K562 (cell line): ENCODE data around the gene DISC1. TPM values are rescaled to one million over a fixed set of nuclear protein-coding genes. Genes with fewer than 3 reads are reported as not detected.

Experiments used
- ATAC-seq: fragments of 200-7000 bp; cut with Tn5 transposase; 3 replicates; pipeline ENCODE4 v1.9.1; 2020; ENCODE audit warnings: moderate library complexity
- BruUV-seq: library from RNA; stranded (reverse); fragments of 400-500 nt; replicated peaks from 2 replicates; lab custom pipeline; 2021; lab: Mats Ljungman, UMichigan
- CTCF ChIA-PET: fragments of 300-600 bp; formaldehyde crosslinking; extraction: SDS; loops from one replicate; lab custom pipeline; 2021; ENCODE audit warnings: low intra/inter-chr PET ratio; lab: Yijun Ruan, JAX
- POLR2A ChIA-PET: fragments of 300-600, 350-650 bp; sonication (Branson Sonifier 250); formaldehyde crosslinking; extraction: SDS; loops from one replicate; lab custom pipeline; 2021; ENCODE audit warnings: antibody characterized with exemption, inconsistent platforms; lab: Yijun Ruan, JAX
- DNase-seq, 4 experiments: peaks; one replicate each; pipeline versions ENCODE4 v3.0.0 to v3.0.0-alpha.2; 2011 to 2018; ENCODE audit warnings: low spot score in 3 of 4, mixed read lengths in 3 of 4; ENCODE audit errors: extremely low read depth in 1 of 4
- FAIRE-seq: peaks from 2 replicates; lab custom pipeline; 2011; peaks lifted over from hg19 to GRCh38; lab: Jason Lieb, UNC
- H2AFZ ChIP-seq: 2 replicates; pipeline ENCODE4 v1.6.0; 2011; ENCODE audit warnings: low read depth, low read length, control low read depth, inconsistent platforms
- H3K27ac ChIP-seq: fragments of 200-600 bp; 3 replicates; pipeline ENCODE4 v1.8.0; 2011; ENCODE audit warnings: low read depth, mild to moderate bottlenecking, control low read depth, inconsistent platforms, low read length, moderate library complexity, mixed read lengths; ENCODE audit errors: extremely low read depth
- H3K27me3 ChIP-seq, 2 experiments: fragments of 300-600 bp in 1 of 2; 2 replicates in 1 of 2; 3 replicates in 1 of 2; pipeline versions ENCODE4 v1.6.0 to v1.8.0; 2011; ENCODE audit warnings: inconsistent platforms in 2 of 2, low read length in 2 of 2, mild to moderate bottlenecking in 1 of 2, mixed read lengths in 1 of 2, moderate library complexity in 1 of 2; ENCODE audit not compliant: control insufficient read depth in 2 of 2, insufficient read depth in 2 of 2
- H3K36me3 ChIP-seq: fragments of 300-600 bp; 3 replicates; pipeline ENCODE4 v1.8.0; 2011; ENCODE audit warnings: mild to moderate bottlenecking, low read length, inconsistent platforms; ENCODE audit not compliant: control insufficient read depth, insufficient read depth
- H3K4me1 ChIP-seq, 2 experiments: fragments of 200-600 bp in 1 of 2; replicated peaks in 1 of 2; 2 replicates in 1 of 2; 3 replicates in 1 of 2; pipeline versions ENCODE4 v1.5.1 to v1.8.0; 2011; ENCODE audit warnings: inconsistent platforms in 2 of 2, low read length in 2 of 2, mild to moderate bottlenecking in 1 of 2, mixed read lengths in 1 of 2, moderate library complexity in 1 of 2; ENCODE audit not compliant: control insufficient read depth in 2 of 2, insufficient read depth in 2 of 2
- H3K4me2 ChIP-seq: 2 replicates; pipeline ENCODE4 v1.6.1; 2011; ENCODE audit warnings: low read length, control low read depth, inconsistent platforms, mixed read lengths; ENCODE audit not compliant: insufficient read depth
- H3K4me3 ChIP-seq: fragments of 200-600 bp; sonication (generic), shearing (Covaris generic); 2 replicates; pipeline ENCODE4 v1.5.1; 2016; ENCODE audit warnings: control low read depth, inconsistent platforms
- H3K79me2 ChIP-seq: fragments of 200-600 bp; 3 replicates; pipeline ENCODE4 v1.8.0; 2011; ENCODE audit warnings: low read length, inconsistent platforms; ENCODE audit not compliant: control insufficient read depth, insufficient read depth
- H3K9ac ChIP-seq, 2 experiments: 2 replicates each; pipeline versions ENCODE4 v1.6.0 to v1.6.1; 2011; ENCODE audit warnings: low read depth in 2 of 2, low read length in 2 of 2, control low read depth in 1 of 2, inconsistent platforms in 1 of 2, mild to moderate bottlenecking in 1 of 2, mixed read lengths in 1 of 2; ENCODE audit not compliant: insufficient read depth in 1 of 2
- H3K9me1 ChIP-seq: one replicate; pipeline ENCODE4 v1.6.0; 2011; ENCODE audit warnings: inconsistent platforms, mild to moderate bottlenecking, low read length, moderate library complexity; ENCODE audit not compliant: control insufficient read depth, insufficient read depth
- H3K9me3 ChIP-seq: replicated peaks from 2 replicates; pipeline ENCODE4 v1.5.1; 2011; ENCODE audit warnings: low read depth, low read length, inconsistent platforms; ENCODE audit not compliant: control insufficient read depth, insufficient read depth
- H4K20me1 ChIP-seq: replicated peaks from 2 replicates; pipeline ENCODE4 v1.6.1; 2011; ENCODE audit warnings: low read length, inconsistent platforms, mixed read lengths; ENCODE audit not compliant: control insufficient read depth, insufficient read depth
- ATF7 ChIP-seq: fragments of 450-650 bp; IDR thresholded peaks from 2 replicates; pipeline ENCODE4 v1.7.1; 2014; ENCODE audit warnings: mild to moderate bottlenecking, moderate library complexity
- CC2D1A ChIP-seq: fragments of 450-650 bp; IDR thresholded peaks from 2 replicates; pipeline ENCODE4 v1.6.1; 2017; ENCODE audit warnings: mild to moderate bottlenecking
- CXXC5 ChIP-seq: fragments of 250-450 bp; sonication (Bioruptor Pico); IDR thresholded peaks from 2 replicates; pipeline ENCODE4 v1.8.0; 2022; ENCODE audit warnings: inconsistent platforms, mild to moderate bottlenecking, moderate library complexity
- ETV6 ChIP-seq, 3 experiments: fragments of 150-350 bp in 1 of 3; sonication (generic) in 1 of 3; formaldehyde crosslinking in 1 of 3; IDR thresholded peaks; 2 replicates each; pipeline versions ENCODE4 v1.6.1 to v1.8.0; 2014 to 2022; ENCODE audit warnings: borderline replicate concordance in 2 of 3, low read depth in 2 of 3, antibody characterized with exemption in 1 of 3, low read length in 1 of 3, mild to moderate bottlenecking in 1 of 3, missing genetic modification reagents in 1 of 3
- FUS ChIP-seq: fragments of 200-400 bp; formaldehyde crosslinking; optimal IDR thresholded peaks from 2 replicates; pipeline ENCODE3; 2017; ENCODE audit warnings: low read depth, low read length
- HIVEP1 ChIP-seq: fragments of 250-450 bp; sonication (Bioruptor Pico); IDR thresholded peaks from 2 replicates; pipeline ENCODE4 v1.4.0; 2020; ENCODE audit warnings: mild to moderate bottlenecking
- RUNX1 ChIP-seq: sonication (generic); IDR thresholded peaks from 2 replicates; pipeline ENCODE4 v1.6.1; 2016; ENCODE audit warnings: antibody characterized with exemption, low read depth
- SLC30A9 ChIP-seq: fragments of 250-450 bp; sonication (Bioruptor Pico); IDR thresholded peaks from 2 replicates; pipeline ENCODE4 v1.8.0; 2022; ENCODE audit warnings: mild to moderate bottlenecking, moderate library complexity
- SREBF2 ChIP-seq: sonication (generic); formaldehyde crosslinking; IDR thresholded peaks from 2 replicates; pipeline ENCODE4 v1.4.0; 2020; ENCODE audit warnings: mild to moderate bottlenecking, missing genetic modification reagents
- ZBTB9 ChIP-seq: fragments of 450-650 bp; formaldehyde crosslinking; IDR thresholded peaks from 2 replicates; pipeline ENCODE4 v1.4.0; 2020; ENCODE audit warnings: mild to moderate bottlenecking, moderate library complexity
- ZNF124 ChIP-seq: sonication (generic); formaldehyde crosslinking; IDR thresholded peaks from 2 replicates; pipeline ENCODE4 v1.8.1; 2022; ENCODE audit warnings: missing genetic modification reagents
- ZNF551 ChIP-seq: fragments of 250-450 bp; sonication (Bioruptor Pico); IDR thresholded peaks from 2 replicates; pipeline ENCODE4 v1.5.0; 2021; ENCODE audit warnings: mild to moderate bottlenecking, moderate library complexity
- WGBS: fragments of 100-300 bp; shearing (Covaris generic); methylation state at CpG from one replicate; pipeline ENCODE4 v1.1.6; 2016; ENCODE audit warnings: low coverage, mixed read lengths; ENCODE audit not compliant: insufficient coverage; ENCODE audit errors: missing lambda C conversion rate; 5-methylcytosine and 5-hydroxymethylcytosine counted together
- in situ Hi-C: fragments of 300-500 bp; cut with MboI; formaldehyde crosslinking; loops from 4 replicates; pipeline ENCODE4 v1.15.0; 2018; ENCODE audit warnings: inconsistent platforms, mixed read lengths
- intact Hi-C: fragments of 100-400 bp; cut with micrococcal nuclease; formaldehyde crosslinking; loops from 2 replicates; pipeline ENCODE4 v1.14.2; 2022
- polyA plus RNA-seq, 8 experiments: library from polyadenylated mRNA; depleted of rRNA in 4 of 8; stranded (reverse) in 5 of 8; unstranded in 3 of 8; fragments of >200 nt; fragmentation: Nextera tagmentation in 2 of 8; fragmentation: Illumina TruSeq in 1 of 8; extraction: Ambion mirVana in 2 of 8; extraction: Trizol in 1 of 8; gene quantifications; 2 replicates each; pipeline versions ENCODE4 v1.2.1 to v1.2.3, GENCODE V29; 2011 to 2014; ENCODE audit warnings: inconsistent platforms in 1 of 8, missing spikeins in 1 of 8
- total RNA-seq, 7 experiments: library from RNA; depleted of rRNA in 6 of 7; stranded (reverse); fragments of >200 nt in 6 of 7; fragmentation: Illumina TruSeq in 2 of 7; extraction: Trizol in 2 of 7; gene quantifications; 2 replicates each; pipeline versions ENCODE4 v1.2.1 to v1.2.3, GENCODE V29; 2011 to 2021; ENCODE audit warnings: low replicate concordance in 1 of 7
- TF ChIP-seq, protein P1 (sequence below): fragments of 250-450 bp; sonication (Bioruptor Pico); IDR thresholded peaks from 2 replicates; pipeline ENCODE4 v1.5.0; 2021; ENCODE audit warnings: mild to moderate bottlenecking, borderline replicate concordance

The DISC1 gene
- total and polyA plus RNA-seq, 9 of the 15 experiments (the other 6 are each of a cell fraction or from before 2014, with no cell fraction given), result 0.01 to 0.11 (median 0.08) TPM; not detected in 1

DNA sequence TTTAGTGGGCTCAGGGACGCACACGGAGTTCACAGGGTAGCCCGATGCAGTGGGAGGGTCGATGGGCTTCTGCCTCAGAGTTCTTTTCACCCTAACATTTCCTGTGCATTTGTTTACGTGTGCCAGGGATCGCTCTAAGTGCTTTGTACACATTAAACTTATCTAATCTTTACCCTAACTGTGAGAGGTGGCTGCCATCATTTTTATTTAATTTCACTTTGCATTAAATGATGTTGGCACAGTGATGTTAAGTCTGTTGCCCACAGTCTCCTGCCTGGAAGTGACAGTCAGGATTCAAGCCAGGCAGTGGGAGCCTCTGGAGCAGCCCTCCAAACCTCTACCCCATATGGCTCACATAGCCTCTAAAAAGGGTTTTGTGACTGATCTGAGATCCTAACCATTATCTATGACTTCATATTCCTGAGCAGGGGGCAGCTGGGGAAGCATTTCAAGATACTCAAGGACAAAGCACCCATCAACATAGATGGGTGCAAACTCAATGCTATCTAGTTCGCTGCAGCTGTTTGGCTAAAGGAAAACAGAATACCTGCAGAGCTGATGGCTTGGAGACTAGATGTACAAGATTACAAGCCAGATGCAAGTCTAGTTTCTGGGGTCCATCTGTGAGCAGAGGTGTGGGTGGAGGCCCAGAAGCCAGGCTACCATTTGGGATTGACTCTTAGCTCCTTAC is 303.8 kb downstream of the DISC1 start:
- WGBS, result 0% methylated on average over 7 of the region's 7 CpGs
- no peaks in the 10 kb centered on the region for H3K4me1 ChIP-seq
- H3K4me3 ChIP-seq, result no peak overlapping the region
- H3K4me2 ChIP-seq, result no peak overlapping the region
- H3K27ac ChIP-seq, result no peak overlapping the region
- no peaks in the 10 kb centered on the region; the same call in 1 of the 2 replicates for H3K9me3 ChIP-seq
- no peaks in the 10 kb centered on the region for H3K27me3 ChIP-seq
- CTCF ChIA-PET, result no interaction called here
- no peak overlapping the region for H3K9ac ChIP-seq
- TF ChIP-seq SLC30A9 (CRISPR knock-in tag) (no peak), SREBF2 (CRISPR knock-in tag) (no peak), HIVEP1 (CRISPR knock-in tag) (no peak), ATF7 (no peak), ZBTB9 (CRISPR knock-in tag) (no peak), ZNF551 (no peak), ETV6 (IDR thresholded peaks at IDR 0.05; ENCODE audit: borderline replicate concordance in 1 of 2, low read depth in 2 of 2, low read length in 1 of 2) (no peak), ETV6 (CRISPR knock-in tag; IDR thresholded peaks at IDR 0.05; ENCODE audit: borderline replicate concordance) (no peak), ZNF124 (CRISPR knock-in tag) (no peak), CXXC5 (CRISPR knock-in tag) (no peak), FUS (no peak), RUNX1 (no peak), CC2D1A (no peak)
- TF ChIP-seq, protein P1, sequence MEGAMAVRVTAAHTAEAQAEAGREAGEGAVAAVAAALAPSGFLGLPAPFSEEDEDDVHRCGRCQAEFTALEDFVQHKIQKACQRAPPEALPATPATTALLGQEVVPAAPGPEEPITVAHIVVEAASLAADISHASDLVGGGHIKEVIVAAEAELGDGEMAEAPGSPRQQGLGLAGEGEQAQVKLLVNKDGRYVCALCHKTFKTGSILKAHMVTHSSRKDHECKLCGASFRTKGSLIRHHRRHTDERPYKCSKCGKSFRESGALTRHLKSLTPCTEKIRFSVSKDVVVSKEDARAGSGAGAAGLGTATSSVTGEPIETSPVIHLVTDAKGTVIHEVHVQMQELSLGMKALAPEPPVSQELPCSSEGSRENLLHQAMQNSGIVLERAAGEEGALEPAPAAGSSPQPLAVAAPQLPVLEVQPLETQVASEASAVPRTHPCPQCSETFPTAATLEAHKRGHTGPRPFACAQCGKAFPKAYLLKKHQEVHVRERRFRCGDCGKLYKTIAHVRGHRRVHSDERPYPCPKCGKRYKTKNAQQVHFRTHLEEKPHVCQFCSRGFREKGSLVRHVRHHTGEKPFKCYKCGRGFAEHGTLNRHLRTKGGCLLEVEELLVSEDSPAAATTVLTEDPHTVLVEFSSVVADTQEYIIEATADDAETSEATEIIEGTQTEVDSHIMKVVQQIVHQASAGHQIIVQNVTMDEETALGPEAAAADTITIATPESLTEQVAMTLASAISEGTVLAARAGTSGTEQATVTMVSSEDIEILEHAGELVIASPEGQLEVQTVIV (CRISPR knock-in tag), result no peak
- TF ChIP-seq, all 486 proteins: peak for 0
- Histone ChIP-seq H4K20me1 (no peaks in the 10 kb centered on the region), H3K79me2 (no peaks in the 10 kb centered on the region), H3K9me1 (no peaks in the 10 kb centered on the region), H2AFZ (no peak overlapping the region), H3K36me3 (no peaks in the 10 kb centered on the region)
- POLR2A ChIA-PET, result no interaction called here
- in situ Hi-C loops (no loop called here), intact Hi-C loops (no loop called here)
- ATAC-seq, result no peak
- no peak for DNase-seq
- no TSS peak for BruUV-seq
- FAIRE-seq, result no peak
